Retina (tissue), 1 donor: Measurements from ENCODE around the gene CEACAM7.
"Not testable (repeated sequence)": the region's sequence is repeated elsewhere in the genome, so short reads cannot be mapped to it uniquely, and the experiment has no call there.

ENCODE experiments used
- DNase-seq: peaks from one replicate; pipeline ENCODE4 v3.0.0-alpha.2; 2016

The CEACAM7 gene

DNA sequence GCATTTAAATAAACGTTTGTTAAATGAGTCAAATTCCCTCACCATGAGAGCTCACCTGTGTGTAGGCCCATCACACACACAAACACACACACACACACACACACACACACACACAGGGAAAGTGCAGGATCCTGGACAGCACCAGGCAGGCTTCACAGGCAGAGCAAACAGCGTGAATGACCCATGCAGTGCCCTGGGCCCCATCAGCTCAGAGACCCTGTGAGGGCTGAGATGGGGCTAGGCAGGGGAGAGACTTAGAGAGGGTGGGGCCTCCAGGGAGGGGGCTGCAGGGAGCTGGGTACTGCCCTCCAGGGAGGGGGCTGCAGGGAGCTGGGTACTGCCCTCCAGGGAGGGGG is 11.9 kb upstream of the CEACAM7 start:
- no peak for DNase-seq

DNA sequence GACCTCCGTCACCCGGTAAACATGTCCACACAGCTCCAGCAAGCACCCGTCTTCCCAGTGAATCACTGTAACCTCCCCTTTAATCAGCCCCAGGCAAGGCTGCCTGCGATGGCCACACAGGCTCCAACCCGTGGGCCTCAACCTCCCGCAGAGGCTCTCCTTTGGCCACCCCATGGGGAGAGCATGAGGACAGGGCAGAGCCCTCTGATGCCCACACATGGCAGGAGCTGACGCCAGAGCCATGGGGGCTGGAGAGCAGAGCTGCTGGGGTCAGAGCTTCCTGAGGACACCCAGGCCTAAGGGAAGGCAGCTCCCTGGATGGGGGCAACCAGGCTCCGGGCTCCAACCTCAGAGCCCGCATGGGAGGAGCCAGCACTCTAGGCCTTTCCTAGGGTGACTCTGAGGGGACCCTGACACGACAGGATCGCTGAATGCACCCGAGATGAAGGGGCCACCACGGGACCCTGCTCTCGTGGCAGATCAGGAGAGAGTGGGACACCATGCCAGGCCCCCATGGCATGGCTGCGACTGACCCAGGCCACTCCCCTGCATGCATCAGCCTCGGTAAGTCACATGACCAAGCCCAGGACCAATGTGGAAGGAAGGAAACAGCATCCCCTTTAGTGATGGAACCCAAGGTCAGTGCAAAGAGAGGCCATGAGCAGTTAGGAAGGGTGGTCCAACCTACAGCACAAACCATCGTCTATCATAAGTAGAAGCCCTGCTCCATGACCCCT is 11.3 kb upstream of the CEACAM7 start:
- DNase-seq = no peak

DNA sequence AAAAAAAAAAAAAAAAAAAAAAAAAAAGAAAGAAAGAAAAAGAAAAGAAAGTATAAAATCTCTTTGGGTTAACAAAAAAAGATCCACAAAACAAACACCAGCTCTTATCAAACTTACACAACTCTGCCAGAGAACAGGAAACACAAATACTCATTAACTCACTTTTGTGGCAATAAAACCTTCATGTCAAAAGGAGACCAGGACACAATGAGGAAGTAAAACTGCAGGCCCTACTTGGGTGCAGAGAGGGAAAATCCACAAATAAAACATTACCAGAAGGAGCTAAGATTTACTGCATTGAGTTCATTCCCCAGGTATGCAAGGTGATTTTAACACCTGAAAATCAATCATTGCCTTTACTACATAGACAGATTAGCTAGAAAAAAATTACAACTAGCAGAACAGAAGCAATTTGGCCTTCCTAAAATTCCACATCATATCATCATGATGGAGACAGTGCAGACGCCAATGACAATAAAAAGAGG is 10.7 kb upstream of the CEACAM7 start:
- no peak for DNase-seq

DNA sequence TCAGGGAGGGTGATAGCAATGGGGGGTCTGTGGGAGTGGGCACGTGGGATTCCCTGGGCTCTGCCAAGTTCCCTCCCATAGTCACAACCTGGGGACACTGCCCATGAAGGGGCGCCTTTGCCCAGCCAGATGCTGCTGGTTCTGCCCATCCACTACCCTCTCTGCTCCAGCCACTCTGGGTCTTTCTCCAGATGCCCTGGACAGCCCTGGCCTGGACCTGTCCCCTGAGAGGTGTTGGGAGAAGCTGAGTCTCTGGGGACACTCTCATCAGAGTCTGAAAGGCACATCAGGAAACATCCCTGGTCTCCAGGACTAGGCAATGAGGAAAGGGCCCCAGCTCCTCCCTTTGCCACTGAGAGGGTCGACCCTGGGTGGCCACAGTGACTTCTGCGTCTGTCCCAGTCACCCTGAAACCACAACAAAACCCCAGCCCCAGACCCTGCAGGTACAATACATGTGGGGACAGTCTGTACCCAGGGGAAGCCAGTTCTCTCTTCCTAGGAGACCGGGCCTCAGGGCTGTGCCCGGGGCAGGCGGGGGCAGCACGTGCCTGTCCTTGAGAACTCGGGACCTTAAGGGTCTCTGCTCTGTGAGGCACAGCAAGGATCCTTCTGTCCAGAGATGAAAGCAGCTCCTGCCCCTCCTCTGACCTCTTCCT is 9.3 kb upstream of the CEACAM7 start:
- no peak for DNase-seq

DNA sequence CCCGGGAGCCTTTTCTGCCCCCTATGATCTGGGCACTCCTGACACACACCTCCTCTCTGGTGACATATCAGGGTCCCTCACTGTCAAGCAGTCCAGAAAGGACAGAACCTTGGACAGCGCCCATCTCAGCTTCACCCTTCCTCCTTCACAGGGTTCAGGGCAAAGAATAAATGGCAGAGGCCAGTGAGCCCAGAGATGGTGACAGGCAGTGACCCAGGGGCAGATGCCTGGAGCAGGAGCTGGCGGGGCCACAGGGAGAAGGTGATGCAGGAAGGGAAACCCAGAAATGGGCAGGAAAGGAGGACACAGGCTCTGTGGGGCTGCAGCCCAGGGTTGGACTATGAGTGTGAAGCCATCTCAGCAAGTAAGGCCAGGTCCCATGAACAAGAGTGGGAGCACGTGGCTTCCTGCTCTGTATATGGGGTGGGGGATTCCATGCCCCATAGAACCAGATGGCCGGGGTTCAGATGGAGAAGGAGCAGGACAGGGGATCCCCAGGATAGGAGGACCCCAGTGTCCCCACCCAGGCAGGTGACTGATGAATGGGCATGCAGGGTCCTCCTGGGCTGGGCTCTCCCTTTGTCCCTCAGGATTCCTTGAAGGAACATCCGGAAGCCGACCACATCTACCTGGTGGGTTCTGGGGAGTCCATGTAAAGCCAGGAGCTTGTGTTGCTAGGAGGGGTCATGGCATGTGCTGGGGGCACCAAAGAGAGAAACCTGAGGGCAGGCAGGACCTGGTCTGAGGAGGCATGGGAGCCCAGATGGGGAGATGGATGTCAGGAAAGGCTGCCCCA is 8.5 kb upstream of the CEACAM7 start:
- DNase-seq = no peak

DNA sequence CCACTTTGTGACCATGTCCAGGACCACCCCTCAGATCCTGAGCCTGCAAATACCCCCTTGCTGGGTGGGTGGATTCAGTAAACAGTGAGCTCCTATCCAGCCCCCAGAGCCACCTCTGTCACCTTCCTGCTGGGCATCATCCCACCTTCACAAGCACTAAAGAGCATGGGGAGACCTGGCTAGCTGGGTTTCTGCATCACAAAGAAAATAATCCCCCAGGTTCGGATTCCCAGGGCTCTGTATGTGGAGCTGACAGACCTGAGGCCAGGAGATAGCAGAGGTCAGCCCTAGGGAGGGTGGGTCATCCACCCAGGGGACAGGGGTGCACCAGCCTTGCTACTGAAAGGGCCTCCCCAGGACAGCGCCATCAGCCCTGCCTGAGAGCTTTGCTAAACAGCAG is 7.7 kb upstream of the CEACAM7 start:
- no peak for DNase-seq

DNA sequence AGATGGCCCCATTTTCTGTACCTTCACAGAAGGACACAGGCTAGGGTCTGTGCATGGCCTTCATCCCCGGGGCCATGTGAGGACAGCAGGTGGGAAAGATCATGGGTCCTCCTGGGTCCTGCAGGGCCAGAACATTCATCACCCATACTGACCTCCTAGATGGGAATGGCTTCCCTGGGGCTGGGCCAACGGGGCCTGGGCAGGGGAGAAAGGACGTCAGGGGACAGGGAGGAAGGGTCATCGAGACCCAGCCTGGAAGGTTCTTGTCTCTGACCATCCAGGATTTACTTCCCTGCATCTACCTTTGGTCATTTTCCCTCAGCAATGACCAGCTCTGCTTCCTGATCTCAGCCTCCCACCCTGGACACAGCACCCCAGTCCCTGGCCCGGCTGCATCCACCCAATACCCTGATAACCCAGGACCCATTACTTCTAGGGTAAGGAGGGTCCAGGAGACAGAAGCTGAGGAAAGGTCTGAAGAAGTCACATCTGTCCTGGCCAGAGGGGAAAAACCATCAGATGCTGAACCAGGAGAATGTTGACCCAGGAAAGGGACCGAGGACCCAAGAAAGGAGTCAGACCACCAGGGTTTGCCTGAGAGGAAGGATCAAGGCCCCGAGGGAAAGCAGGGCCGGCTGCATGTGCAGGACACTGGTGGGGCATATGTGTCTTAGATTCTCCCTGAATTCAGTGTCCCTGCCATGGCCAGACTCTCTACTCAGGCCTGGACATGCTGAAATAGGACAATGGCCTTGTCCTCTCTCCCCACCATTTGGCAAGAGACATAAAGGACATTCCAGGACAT is 7.0 kb upstream of the CEACAM7 start:
- DNase-seq = no peak

DNA sequence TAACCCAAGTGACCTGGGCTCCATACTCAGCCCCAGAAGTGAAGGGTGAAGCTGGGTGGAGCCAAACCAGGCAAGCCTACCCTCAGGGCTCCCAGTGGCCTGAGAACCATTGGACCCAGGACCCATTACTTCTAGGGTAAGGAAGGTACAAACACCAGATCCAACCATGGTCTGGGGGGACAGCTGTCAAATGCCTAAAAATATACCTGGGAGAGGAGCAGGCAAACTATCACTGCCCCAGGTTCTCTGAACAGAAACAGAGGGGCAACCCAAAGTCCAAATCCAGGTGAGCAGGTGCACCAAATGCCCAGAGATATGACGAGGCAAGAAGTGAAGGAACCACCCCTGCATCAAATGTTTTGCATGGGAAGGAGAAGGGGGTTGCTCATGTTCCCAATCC is 6.1 kb upstream of the CEACAM7 start:
- no peak for DNase-seq

DNA sequence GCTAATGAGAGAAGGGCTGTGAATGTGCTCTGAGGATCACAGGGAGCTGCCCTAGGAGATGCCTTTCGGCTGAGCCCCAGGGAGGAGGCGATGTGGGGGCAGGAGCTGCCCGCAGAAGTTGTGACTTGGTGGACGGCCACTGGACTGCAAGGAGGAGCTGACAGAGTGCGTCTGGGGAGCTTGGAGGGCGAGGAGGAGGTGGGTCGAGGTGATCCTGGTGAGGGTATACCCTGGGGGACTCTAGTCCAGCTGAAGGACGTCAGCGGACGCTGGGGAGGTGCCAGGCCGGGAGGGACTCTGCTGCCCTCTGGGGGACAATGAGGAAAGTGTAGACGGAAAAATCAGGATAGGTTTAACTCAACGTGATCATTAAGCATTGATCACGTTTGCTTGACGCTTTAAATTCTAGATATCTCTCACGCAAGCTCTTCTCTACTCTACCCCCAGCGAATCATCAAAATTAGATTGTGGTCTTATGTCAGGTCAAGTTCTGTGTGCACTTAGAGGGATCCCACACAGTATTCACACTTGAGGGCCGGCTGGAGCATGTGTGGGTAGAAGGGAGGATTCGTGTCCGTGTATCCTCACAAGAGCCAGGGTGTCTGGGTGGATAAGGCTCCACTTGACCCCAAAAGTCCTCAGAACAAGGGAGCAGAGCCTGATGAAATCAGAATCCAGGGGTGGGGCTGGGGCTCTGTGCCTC is 3.3 kb upstream of the CEACAM7 start:
- DNase-seq = peak; percentile 40

DNA sequence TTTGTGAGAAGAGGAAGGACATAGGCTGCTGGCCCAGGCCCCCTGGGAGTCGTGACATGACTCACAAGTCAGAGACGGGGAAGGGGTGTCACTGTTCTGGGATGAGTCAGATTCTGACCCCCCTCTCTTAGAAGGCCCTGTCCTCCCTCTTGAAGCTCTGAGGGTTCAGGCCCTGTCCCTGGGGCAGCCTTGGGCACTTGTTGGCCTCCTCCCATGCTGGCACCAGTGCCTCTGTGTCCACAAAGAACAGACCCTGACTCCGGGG is 2.7 kb upstream of the CEACAM7 start:
- DNase-seq = no peak

DNA sequence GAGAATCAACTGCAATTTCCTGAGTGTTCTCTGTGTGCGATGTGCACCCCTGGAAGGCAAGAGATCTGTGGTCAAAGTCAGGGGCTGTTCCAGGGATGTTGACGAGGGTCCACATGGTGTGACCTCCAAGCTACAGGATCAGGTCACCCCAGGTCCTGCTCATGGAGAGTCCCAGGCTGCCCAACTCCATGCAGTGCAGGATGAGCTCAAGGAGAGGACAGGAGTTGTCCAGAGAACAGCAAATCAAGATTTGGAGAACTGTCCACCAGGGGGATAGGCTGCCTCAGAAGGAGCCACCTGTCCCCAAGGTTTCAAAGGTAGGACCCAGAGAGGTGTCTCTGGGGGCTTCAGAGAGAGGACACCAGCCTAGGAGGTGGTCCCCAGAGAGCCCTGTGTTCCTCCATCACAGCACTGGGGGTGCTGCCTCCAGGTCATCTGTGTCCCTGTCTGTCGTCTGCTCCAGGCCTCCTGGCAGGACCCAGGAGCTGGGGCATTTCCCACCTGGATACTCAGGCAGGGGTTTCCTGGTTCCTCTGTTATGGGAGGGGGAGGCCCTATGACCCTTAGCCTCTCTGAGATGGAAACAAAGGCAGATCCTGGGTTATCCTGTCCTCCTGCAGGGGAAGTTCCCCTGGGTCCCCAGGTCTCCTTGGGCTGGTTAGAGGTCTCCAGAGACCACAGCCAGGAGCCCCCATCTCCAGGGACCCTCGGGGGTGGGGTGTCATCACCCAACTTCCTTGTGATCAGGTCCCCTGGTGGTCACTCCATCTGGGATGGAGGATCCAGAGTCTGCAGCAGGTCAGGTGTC is 2.1 kb upstream of the CEACAM7 start:
- DNase-seq = no peak

DNA sequence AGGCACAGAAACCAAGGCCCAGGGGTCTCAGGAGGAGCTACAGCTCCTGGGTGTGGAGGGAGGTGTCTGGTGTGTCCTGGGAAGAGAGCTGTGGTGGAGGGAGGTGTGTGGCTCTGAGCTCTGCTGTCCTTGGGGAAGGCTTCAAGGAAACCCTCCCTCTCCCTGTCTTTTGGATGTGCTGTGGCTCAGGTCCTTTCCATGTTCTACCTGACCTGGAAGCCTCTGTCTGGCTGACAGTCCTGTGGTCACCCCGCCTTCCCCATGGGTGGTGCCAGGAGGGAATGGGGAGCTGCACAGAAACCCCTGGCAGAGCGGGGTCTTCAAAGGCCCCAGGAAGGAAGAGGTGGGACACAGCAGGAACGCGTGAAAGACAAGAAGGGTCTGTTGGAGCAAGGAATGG is 617 bp upstream of the CEACAM7 start:
- DNase-seq = no peak

DNA sequence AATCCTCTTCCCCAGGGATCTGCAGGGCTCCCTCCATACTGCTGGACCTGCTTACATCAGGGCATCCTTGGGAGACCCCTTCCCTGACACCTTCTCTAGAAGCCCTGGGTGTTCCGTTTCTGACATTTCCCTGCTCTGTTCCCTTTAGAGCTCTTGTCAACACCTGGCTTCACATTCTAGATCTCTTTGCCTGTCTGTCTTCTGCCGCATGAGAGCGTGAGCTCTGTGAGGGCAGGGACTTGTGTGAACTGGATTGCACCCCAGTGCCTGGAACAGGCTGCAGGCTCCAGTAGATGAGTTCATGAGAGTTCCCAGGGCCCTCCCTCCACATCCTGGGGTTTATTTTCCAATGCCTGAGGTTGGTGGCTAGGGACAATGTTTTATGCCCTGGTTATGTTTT is 651 bp downstream of the CEACAM7 start:
- DNase-seq = no peak

DNA sequence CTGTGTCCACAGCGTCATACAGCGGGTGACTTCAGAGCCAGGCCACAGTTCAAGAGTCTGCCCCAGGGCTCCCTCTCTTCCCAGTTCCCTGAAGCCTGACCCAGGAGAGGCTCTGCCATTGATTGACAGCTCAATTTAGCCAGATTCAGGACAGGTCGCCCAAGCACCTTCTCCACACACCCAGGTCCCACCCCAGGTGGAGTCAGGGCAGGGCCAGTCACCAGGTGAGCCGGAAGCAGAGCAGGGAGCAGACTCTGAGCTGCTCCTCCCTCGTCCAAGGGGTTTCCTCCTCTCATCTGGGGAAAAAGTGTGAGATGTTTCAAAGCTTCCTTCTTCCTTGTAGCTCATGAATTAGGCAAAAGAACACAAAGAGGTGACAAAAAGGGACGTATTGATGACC is 5.6 kb downstream of the CEACAM7 start:
- DNase-seq = no peak

DNA sequence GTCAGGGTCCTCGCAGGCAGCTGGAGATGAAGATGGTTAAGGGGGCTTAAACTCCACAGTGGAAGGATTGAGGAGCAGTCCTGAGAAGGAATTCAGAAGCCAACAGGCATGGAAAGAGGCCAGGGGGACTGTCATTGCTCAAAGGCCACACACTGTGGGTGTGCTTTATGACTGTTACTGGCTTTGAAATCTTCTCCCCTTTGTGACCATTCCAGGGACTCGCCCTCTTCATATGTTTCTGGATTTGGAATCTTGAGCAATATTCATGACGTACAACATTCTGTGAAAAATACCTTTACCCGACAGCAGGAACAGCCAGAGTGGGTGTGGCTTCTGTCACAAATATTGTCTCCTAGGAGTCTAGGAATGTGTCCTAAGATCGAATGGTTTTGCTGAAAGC is 16.6 kb downstream of the CEACAM7 start:
- DNase-seq = no peak

DNA sequence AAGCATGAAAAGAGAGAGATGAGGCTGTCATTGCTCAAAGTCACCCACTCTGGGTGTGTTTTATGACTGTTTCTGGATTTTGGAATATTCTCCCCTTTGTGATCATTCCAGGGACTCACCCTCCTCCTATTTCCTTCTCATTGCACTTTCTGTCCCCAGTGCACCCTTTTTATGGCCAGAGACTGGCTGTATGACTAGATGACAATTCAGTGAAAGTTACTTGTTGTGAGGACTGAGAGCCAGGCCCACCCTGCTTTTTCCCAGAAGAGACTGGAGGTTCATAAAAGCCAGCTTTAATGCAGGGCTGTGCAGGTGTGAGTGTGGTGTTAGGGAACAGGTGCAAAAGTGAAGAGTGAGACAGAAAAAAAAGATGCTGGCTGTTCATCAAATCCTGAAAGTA is 17.3 kb downstream of the CEACAM7 start:
- no peak for DNase-seq

DNA sequence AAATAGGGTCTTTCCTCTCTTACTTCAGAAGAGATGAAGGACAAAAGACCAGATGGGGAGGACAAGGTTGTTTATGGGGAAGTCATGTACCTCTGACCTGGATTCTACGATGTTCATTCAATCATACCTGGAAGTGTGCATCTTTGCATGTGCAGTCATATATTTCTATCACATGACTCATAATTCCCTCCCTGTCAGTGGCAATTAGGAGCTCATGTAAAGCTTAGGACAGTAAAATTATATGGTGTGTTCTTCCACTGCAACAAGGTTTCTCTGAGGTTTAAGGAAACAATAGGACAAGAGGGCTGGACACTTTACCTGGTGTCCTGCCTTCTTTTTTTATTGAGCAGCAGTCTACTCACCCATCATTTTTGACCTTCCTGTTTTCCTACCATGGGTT is 19.8 kb downstream of the CEACAM7 start:
- no peak for DNase-seq

DNA sequence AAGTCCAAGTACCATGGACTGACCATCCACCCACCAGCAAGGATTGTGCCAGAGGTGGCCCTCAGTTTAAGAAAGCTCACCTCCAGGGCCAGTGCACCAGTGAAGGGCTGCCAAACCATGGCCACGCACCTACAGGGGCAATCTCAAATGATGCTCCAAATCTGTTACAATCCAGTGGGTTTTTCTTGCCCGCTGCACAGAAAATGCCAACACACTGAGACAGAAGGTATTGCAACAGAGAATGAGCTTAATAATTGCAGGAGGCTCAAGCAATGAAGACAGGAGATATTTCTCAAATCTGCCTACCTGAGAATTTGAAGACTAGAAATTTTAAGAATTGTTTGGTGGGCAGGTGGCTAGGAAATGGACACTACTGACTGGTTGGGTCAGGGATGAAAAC is 22.0 kb downstream of the CEACAM7 start:
- DNase-seq = no peak

DNA sequence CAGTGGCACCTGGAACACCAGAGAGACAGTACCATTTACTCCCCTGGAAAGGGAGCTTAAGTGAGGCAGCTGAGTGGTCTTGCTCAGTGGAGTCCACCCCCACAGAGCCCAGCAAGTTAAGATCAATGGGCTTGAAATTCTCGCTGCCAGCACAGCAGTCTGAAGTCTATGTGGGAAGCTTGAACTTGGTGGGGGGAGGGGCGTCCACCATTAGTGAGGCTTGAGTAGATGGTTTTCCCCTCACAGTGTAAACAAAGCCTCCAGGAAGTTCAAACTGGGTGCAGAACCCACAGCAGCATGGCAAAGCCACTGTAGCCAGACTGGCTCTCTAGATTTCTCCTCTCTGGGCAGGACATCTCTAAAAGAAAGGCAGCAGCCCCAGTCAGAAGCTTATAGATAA is 30.9 kb downstream of the CEACAM7 start:
- DNase-seq = no peak

DNA sequence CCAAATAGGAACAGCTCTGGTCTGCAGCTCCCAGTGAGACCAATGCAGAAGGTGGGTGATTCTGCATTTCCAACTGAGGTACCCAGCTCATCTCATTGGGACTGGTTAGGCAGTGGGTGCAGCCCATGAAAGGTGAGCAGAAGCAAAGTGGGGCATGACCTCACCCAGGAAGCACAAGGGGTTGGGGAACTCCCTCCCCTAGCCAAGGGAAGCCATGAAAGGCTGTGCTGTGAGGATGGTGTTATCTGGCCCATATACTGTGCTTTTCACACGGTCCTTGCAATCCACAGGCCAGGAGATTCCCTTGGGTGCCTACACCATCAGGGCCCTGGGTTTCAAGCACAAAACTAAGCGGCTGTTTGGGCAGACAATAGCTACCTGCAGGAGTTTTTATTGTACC is 31.3 kb downstream of the CEACAM7 start:
- not testable (repeated sequence) for DNase-seq

DNA sequence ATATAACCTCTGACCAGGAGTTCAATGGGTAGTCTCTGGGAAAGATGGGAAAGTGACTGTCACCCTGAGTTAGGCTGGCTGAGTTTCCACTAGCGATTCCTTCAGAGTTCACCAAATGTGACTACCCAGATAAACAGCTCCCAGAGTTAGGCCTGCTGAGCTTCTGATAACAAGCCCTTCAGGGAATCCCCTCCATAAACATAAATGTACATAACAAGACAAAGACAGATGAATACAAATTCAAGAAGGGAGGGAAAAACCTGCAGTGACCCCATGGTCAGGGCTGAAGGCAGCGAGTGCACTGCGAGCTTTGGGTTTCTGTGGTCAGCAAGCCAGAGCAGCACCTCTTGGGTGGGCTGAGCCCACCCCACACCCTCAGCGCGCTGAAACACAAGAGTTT is 35.8 kb downstream of the CEACAM7 start:
- DNase-seq = no peak

DNA sequence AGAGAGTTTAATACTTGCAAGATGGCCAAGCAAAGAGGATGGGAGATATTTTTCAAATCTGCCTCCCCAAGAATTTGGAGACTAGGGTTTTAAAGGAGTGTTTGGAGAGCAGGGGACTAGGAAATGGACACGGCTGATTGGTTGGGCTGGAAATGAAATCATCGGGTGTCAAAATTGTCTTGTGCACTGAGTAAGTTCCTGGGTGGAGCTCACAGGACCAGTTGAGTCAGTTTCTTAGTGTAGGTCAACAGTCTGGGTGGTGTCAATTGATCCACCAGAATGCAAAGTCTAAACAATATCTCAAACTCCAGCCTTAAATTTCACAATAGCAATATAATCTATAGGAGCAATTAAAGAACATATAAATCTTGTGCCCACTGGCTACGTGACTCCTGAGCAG is 38.2 kb downstream of the CEACAM7 start:
- DNase-seq = no peak
